Stimulated activated CD4-positive, alpha-beta T cell treated with anti-CD3 and anti-CD28 coated beads, Interleukin-1b, Interleukin-23, amount 100 ng/mL, for 48 hours (primary cell): Measurements from ENCODE around the gene NPAS2.

Experiments used
- DNase-seq: peaks from one replicate; pipeline ENCODE4 v3.0.0-alpha.2; 2020

NPAS2 gene

DNA sequence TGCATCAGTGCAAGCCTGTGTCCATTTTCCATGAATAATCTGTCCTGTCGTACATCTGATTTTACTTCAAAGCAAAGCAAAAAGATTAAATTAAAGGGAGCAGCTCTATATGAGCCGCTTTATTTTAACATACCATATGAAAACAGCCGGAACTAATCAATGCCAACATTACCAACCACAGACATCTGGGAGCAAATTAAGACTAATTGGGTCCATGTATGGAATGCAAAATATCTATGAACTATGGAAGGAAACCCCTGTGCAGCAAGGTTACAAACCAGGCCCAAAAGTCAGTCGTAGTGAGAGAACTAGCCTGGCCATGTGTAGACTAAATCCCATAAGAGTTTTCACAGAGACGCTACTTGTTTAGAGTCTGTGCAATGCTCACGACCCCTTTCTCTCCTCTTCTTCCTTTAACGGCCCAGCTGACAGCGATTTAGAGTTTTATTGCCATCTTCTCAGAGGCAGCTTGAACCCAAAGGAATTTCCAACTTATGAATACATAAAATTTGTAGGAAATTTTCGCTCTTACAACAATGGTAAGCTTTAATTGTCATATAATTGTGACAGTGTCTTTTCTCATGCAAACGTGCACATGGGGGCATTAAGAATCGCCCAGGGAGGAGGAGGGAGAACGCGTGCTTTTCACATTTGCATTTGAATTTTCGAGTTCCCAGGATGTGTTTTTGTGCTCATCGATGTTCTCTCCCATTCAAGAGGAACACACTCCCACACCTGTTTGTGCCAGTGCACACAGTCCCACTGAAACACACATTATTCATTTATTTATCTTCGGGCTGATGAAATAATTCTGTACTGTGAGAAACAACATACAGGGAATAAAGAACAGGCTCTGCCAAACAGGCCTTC lies 129.2 kb downstream of the NPAS2 start:
- no peak for DNase-seq

DNA sequence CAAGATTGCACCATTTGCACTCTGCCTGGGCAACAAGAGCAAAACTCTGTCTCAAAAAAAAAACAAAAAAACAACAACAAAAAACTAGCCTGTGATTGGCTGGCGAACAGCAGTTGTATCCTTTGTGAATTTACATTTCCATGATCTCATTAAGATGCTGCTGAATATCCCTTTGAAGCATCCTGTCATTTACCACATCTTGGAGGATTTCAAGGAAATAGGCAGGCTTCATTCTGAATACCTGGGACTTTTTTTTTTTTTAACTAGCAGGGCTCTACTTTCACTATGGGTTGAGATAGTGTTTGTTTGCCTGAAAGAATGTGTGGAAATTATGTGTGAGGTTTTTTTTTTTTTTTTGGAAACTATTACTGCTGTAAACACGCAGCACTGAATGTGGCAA lies 132.6 kb downstream of the NPAS2 start:
- no peak for DNase-seq

DNA sequence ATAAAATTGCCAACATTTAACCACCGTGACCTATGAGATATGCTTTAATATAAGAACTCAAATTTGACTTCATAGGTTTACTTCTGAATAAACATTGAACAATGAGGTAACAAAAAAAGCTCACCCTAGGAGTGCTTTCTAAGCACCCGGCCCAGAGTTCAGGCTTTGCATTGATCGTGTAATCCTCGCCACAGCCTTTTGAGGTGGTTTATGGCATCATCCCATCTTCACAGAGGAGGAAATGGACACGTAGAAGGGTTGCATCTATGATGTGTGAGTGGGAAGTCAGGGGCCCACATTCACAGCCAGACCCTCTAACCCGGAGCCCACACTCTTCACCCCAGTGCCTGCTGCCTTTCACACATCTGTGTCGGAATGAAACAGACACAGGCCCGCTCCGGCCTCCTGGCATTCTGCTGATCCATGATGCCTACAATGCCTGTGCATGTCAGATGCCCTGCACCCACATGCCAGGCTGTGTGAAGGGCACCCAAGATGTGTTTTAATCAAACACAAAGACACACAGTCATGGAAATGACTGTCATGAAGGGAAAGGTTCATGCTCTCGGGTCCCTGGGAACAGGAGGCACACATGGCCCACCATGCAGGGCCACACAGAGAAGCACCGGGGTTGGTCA lies 133.6 kb downstream of the NPAS2 start:
- peak; percentile 27 for DNase-seq

DNA sequence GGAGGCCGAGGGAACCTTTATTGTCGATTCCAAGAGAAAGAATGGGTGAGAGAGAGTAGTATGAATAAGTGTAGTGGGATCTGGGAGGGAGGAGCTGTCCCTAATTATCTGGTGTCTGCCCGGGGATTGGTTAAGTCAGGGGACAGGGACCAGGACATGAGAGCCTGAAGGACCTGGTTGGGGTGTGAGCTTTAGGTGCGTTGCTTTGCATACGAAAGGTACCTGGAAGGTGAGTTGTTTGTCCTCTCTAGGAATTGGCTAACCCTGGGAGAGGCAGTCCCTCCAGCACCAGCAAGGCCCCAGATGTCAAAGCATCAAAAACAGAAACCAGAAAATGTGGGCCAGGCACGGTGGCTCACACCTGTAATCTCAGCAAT lies 134.1 kb downstream of the NPAS2 start:
- no peak for DNase-seq

DNA sequence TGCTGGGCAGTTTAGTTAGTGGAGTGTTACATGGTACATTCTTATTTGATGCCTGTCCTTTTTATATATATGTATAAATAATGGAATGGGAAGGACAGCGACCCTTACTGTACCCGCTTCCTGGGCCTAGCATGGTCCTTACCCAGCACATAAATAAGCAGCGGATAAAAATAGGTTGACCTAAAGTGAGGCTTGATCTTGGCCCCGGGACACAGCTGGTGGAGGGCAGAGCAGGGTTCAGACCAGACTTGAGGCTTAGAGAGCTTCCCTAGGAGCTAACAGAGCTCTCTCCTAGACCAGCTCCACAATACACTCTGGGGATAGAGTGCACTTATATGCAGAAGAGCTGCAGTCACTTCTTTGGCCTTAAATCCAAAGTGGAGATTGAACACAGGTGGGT lies 135.3 kb downstream of the NPAS2 start:
- DNase-seq: no peak

DNA sequence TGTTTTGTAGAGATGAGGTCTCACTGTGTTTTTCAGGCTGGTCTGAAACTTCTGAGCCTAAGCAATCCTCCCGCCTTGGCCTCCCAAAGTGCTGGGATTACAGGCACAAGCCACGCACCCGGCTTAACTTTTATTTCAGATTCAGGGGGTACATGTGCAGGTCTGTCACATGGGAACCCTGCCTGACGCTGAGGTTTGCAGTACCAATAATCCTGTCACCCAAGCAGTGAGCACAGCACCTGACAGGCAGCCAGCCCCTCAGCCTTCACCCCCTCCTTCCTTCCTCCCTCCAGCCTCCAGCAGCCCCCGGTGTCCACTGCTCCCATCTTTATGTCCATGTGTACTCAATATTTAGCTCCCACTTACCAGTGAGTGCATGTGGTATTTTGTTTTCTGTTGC lies 136.1 kb downstream of the NPAS2 start:
- DNase-seq: no peak

DNA sequence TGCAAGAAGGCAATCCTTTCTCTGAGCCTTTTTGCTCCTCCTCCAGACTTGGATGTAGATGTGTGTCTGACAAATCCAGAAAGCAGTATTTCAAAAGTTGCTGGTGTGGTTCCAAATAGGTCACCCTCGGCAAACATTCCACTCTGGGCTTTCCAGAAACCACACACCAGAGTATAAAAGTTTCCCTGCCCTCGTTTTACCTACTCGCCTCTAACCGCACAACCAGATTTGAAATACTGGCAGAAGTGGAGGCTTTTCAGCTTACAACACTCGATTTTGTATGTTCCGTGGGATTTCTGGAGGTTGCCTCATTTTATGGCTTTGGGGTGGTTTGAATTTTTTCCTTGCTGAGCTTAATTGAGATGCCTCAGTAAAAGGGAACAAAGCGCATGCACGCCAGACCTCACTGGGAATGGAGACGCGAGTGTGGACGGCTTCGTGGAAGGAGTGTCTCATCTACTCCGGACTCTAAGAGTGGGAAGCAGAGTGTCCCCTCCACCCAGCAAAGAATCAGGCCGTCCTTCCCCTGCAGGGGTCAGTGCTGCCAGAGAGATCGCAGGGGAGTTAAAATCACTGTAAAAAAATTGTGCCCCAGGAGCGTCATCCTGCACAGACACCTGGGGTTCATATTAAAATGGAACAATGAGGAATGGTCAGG lies 138.2 kb downstream of the NPAS2 start:
- DNase-seq: no peak

DNA sequence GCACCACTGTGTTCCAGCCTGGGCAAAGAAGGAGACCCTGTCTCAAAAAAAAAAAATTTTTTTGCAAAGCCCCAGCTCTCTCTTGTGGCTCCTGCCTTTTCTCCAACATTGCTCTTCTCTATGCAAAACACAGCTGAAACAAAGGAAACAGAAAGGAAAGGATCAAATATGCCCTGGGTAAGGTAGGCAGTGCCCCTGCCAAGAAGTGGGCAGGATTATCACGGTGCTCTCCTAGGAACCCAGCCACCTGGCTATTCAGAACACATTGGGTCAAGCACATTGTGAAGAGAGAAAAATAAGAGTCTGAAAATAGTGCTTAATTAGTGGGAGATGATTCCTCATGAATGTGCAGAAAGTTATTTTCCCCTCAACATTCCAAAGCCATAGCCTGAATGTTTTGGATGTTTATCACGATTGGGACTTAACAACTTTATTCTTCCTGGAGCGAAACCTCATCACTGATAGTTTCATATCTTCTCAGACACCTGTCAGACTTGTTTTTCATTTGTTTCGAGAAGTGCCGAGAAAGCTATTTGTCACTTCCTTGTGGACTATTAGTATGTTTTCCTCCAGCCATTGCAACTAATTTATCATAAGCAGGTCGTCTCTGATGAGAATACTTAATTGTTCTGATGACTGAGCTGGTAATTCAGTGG lies 139.4 kb downstream of the NPAS2 start:
- no peak for DNase-seq

DNA sequence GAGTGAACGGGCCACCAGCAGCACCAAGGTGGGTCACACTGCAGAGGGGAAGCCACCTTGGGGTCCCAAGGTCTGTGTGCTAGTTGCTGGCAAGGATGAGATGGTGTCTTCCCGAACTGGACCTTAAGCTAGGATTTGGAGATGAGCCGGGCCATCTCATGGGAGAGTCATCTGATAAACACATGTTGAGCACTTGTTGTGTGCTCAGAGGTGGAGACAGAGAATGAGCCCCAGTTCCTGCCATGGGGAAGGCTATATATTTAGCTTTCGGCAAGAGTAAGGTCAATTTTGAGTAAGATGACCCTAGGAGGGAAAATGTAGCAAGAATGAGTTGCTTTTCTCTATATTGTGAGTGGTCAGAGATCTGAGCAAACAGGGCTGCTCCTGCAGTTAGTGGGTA lies 140.7 kb downstream of the NPAS2 start:
- no peak for DNase-seq

DNA sequence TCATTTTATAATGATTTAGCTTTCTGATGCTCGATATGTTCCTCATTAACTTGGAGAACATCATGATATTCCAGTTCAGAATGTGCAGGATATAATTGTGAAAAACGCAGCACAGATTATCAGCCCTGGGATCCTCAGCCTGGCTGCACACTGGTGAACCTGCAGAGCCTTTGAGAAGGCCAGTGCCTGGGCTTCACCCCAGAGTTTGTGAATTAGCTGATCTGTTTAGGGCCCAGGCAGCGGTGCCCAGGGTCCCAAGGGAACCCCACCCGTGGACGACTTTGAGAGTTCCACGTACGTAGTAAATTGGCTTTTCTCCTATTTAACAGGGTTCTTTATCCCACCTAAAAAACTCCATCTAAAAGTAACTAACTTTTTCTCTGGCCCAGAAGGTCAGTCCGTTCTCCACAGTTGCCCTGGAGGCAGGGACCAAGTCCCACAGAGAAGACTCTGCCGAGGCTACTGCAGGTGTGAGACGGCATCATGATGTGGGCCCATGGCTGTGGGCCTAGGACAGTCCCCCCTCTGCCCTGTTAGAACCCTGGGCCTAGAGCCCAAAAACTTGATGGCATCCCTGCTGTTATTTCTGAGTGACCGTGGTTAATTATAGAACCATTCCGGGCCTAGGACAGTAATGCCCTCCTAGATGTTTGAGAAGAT lies 142.6 kb downstream of the NPAS2 start:
- no peak for DNase-seq

DNA sequence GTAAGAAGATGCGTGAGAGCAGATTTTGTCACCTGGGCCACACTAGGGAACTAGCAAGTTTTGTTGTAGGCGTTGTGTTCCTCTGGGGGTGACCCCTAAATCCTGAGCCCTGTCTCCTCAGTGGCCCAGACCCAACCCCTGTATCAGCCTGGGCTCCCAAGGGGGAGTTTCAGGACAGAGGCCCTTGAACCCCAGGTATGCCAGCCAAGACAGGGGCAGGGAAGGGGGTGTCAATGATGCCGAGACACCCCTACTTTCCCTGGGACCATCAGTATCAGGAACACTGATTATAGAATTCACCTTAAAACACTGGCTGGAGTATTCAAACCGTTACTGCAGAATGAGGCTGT lies 143.1 kb downstream of the NPAS2 start:
- DNase-seq: no peak

DNA sequence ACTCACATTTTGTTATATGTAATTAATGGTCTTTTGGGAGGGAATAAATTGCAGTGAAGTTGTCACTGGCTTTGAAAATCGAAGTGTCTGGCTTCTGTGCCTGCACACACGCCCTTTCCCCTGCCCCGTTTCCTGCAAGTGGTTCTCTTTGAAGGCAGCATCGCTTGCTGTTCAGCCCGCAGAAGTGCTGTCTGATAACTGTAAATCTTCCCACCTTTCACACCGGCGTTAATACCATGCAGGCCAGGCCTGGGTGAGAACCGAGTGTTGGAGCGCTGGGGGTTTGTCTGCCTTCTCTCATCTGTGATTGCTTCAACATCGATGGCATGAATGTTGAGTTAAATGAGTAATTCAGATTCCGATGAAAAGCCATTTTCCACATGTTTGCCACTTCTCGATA lies 144.3 kb downstream of the NPAS2 start:
- no peak for DNase-seq

DNA sequence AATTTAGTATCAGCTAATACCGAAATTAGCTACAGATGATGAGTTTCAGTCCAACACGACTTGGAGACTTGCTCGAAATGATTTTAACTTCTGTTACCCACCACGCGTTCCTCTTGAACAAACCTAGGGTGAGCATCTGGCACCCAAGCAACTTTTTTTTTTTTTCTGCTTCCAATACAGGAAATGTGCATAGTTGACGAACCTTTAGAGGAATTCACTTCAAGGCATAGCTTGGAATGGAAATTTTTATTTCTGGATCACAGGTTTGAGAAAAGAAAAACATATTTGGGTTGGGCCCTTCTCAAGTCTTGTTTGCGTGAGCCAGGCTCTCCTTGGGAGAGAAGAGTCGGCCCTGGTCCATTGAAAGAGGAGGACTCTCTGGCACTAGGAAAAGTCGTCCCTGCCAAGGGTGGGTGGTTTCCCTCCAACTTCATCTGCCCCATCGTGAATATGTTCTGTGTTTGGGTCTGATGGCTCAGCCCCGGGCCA lies 144.8 kb downstream of the NPAS2 start:
- no peak for DNase-seq

DNA sequence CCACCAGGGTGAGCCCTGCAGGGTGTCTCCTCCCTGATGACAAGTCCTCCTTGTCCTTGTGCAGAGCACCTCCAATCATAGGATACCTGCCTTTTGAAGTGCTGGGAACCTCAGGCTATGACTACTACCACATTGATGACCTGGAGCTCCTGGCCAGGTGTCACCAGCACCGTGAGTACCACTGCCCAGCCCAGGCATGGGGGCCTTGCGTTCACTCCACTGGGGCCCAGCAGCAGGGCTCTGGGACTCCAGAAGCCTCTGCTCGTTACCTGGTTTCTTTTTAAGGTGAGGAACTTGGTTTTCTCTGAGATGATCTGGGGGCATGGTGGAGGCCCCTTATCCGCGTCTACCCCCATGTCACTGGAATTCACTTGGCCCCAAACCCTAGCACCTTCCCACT lies 145.7 kb downstream of the NPAS2 start:
- no peak for DNase-seq

DNA sequence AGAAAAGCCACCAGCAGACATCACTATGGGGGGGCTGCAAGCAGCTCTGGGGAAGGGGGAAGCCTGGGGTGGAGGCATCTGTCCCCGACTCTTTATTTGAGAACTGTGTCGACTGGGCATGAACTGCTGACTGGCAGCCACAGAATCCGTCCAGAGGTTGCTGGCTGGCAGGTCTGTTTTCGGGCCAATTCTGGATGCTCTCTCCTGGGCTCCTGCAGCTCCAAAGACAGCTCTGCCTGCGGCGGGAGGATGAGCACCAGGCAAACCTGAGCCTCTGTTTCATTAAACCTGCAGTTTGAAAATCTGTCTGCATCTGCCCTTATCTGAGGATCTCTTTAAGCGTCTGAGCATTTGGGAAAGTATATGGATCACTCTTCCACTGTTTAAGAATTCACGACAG lies 147.8 kb downstream of the NPAS2 start:
- DNase-seq: no peak

DNA sequence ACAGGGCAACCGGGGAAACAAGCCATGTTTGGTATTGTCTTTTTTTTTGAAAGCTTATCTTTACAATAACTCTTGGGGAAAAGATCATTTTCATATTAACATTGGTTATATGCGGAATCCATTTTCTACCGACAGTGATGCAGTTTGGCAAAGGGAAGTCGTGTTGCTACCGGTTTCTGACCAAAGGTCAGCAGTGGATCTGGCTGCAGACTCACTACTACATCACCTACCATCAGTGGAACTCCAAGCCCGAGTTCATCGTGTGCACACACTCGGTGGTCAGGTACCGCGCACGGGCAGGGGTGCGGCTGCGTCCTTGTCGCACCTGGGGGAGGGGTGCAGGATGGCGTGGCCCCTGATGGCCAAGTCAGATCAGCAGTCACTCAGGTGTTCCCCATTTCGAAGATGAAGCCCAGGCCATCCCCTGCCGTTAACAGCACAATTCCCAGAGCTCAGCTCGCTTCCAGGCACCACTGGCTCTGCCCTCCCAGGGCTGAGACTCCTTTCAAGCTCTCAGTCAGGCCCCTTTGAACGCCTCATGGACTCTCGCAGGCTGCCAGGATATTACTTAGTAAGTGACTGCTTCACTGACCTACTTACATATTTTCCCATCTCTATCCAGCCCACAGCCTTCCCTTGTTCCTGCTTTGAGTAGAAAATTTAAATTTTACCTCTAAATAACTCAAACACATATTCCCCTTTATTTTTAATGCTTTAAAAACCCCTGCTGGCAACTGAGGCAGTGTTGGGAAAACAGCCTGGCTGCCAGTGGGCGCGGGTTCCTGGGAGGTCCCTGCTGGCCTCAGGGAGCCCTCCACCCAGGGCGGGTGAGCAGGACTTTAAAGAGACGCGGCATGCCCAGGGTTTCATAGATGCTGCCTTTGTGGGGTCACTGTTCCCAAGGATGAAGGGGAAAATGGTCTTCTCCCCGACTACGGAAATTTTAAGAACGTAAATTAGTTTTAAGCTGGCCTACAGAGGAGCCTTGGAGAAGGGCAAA lies 148.5 kb downstream of the NPAS2 start:
- DNase-seq: no peak

DNA sequence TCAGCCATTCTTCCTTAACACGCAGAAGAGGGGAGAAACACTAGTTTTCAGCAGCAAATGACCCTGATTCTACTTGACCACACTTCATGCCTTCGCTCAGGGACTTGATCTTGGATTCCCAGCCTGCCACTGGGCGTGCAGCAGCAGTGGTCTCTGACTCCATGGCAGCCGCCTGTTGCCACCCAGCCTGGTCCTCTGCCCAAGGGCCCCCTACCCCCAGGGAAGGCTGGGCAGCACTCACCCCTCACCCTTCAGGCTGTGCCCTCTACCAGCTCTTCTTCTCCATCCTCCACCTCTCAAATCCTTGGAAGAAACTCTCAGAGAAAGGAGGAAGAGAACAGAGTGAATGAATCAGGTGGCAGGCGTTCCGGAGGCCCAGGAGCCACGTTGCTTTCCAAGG lies 150.1 kb downstream of the NPAS2 start:
- no peak for DNase-seq

DNA sequence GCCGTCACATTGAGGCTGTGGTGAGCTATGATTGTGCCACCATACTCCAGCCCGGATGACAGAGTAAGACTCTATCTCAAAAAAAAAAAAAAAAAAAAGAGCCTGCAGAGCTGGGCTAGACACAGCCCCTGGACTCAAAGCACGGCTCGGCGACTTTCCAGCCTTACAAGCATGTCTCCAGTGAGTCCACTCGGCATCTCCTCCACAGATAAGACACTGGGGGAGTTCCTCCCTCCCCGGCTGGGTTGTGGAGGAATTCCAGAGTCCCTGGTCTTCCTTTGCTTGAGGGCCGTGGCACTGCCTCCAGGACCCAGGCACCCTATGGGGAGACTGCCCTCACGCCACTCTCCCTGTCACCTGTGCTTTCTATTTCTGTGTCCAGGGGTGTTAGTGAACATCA lies 151.3 kb downstream of the NPAS2 start:
- no peak for DNase-seq

DNA sequence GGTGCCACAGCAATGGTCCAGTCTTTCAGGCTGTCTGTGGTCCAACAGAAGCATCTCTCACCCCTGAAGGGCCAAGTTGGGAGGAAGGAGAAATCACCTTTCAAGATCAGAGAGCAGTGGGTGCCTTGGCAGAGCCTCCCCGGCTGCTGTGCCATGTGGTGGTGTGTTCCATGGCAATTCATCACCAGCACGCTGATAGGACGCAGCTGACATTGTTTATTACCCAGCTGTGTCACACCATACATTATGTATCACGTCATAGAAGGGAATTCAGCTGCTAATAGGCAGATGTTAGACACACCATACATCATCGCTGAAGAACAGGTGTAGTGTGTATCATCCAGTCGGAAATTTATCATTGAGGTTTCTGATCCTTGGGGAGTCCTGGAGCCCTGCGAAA lies 152.5 kb downstream of the NPAS2 start:
- no peak for DNase-seq

DNA sequence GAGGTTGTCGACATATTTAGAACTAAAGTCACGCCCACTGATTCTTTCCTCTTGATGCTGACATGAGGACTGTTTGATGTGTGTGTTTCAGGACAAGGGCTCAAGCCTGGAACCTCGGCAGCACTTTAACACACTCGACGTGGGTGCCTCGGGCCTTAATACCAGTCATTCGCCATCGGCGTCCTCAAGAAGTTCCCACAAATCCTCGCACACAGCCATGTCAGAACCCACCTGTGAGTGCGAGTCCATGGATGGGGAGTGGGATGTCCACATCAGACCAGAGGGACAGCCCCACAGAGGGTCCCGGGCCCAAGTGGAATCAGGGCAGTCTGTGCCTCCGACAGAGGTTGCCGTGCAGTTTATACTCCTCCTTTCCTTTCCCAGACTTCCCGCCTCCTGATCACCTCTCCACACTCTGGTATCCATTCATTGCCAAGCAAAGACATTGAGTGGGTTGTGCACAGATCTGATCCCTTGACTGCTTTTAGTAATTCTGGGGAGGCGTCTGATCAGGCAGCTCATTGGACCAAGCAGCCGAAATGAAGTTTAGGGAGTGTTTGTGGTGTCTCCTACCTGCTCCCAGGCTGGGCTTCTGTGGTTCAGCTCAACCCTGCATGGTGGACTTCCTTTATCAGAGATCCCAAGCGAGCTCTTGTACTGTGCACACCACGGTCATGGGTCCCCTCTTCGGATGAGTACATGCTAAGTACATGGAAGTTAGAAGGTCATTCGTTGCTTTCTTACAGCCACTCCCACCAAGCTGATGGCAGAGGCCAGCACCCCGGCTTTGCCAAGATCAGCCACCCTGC lies 155.0 kb downstream of the NPAS2 start:
- DNase-seq: no peak

DNA sequence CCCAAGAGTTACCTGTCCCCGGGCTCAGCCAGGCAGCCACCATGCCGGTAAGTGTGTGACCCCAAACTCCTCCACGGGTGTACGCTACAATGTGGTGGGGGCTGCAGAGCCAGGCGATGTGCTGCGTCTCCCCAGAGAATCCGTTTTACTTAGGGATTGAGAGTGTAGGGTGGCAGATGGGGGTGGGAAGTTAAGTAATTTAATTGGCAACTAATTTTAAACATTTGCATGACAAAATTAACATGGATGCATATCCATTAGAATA lies 155.5 kb downstream of the NPAS2 start:
- no peak for DNase-seq
